Effector memory CD8-positive, alpha-beta T cell (primary cell): ENCODE measurements around the gene TRIM29.

Source experiments
- ATAC-seq: fragments of 150-1000 bp; cut with Tn5 transposase; replicated peaks from 2 replicates; pipeline ENCODE4 v1.10.0; 2021; ENCODE audit warnings: mild to moderate bottlenecking, moderate library complexity
- DNase-seq, 3 experiments: peaks; one replicate each; pipeline ENCODE4 v3.0.0; 2021
- H3K27ac Mint-ChIP-seq, 2 donors: one replicate each; pipeline ENCODE4 v1.8.0; 2022; ENCODE audit warnings: mild to moderate bottlenecking in 2 of 2, mixed read lengths in 2 of 2, moderate library complexity in 2 of 2
- H3K27me3 Mint-ChIP-seq, 2 donors: one replicate each; pipeline ENCODE4 v1.8.0; 2022; ENCODE audit warnings: mixed read lengths in 2 of 2
- H3K36me3 Mint-ChIP-seq: one replicate; pipeline ENCODE4 v1.8.0; 2022; ENCODE audit warnings: mild to moderate bottlenecking, moderate library complexity, mixed read lengths; ENCODE audit not compliant: insufficient read depth
- H3K4me1 Mint-ChIP-seq, 2 donors: one replicate each; pipeline ENCODE4 v1.8.0; 2022; ENCODE audit warnings: low read depth in 2 of 2, mixed read lengths in 2 of 2
- H3K4me3 Mint-ChIP-seq, 2 donors: one replicate each; pipeline ENCODE4 v1.8.0; 2022; ENCODE audit warnings: mild to moderate bottlenecking in 2 of 2, mixed read lengths in 2 of 2, moderate library complexity in 2 of 2
- H3K9me3 Mint-ChIP-seq, 2 donors: one replicate each; pipeline ENCODE4 v1.8.0; 2022; ENCODE audit warnings: mixed read lengths in 2 of 2

TRIM29 gene

DNA sequence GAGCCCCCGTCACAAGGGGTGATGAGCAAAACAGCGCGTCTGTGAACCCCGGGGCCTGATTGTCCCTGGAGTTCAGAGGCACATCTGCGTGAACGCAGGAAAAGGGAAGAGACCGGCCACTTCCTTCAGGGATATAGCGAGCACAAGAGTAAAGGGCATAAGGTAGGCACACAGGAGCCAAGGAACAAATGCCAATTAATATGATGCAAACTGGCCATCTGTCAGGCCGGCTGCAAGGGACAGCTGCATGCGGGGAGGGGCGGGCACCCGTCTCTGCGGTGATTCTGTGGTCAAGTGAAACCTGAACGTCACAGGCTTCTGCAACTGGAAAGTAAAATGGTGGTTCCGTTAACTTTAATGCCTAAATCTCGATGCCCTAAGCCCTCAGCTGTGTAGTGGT lies 64.7 kb downstream of the TRIM29 start:
- no peaks in the 10 kb centered on the region for H3K9me3 Mint-ChIP-seq
- no peak overlapping the region for H3K4me3 Mint-ChIP-seq
- H3K27ac Mint-ChIP-seq, result no peak overlapping the region
- peaks cover 35 to 36% of the 10 kb centered on the region in 2 donors for H3K27me3 Mint-ChIP-seq
- H3K36me3 Mint-ChIP-seq, result no peaks in the 10 kb centered on the region
- DNase-seq, result no peak
- peaks cover 0 to 1% of the 10 kb centered on the region in 2 donors for H3K4me1 Mint-ChIP-seq
- ATAC-seq, result no peak

GRCh38 chr11:120068114-120068573 lies 69.8 kb downstream of the TRIM29 start:
- no peak overlapping the region for H3K4me3 Mint-ChIP-seq
- no peak overlapping the region for H3K27ac Mint-ChIP-seq
- DNase-seq, result no peak
- no peaks in the 10 kb centered on the region for H3K36me3 Mint-ChIP-seq
- ATAC-seq, result no peak
- no peaks in the 10 kb centered on the region for H3K9me3 Mint-ChIP-seq
- H3K27me3 Mint-ChIP-seq, result peaks cover 40 to 73% of the 10 kb centered on the region in 2 donors
- H3K4me1 Mint-ChIP-seq, result no peaks in the 10 kb centered on the region

DNA sequence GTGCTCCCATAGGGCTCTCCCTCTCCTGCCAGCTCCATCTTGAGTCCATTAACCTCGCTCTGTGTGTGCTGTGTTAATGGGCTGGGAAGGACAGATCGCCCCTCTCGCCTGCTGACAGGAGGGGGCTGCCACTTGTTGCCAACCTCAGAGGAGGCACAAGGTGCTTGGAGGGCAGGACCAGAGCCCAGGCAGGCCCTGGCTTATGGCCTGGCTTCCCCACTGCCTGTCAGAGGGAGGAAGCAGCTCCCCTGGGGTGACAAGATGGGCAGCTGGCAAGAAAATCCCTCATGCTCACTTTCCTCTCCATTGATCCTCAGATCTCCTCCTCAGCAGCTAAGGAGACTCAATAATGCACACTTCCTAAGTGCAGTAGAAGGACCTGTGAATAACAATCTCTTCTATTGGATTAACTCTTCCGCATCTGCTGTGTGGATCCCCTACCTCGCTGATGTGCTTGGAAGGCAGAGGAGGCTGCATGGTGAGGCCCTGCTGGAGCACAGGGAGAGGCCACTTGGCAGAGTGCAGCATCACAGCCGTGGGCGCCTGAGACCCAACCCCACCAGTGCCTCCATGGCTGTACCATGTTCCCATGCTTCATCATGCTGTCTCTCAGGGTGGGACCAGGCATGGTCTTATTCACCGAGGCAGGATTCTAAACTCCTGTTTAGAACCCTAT lies 70.3 kb downstream of the TRIM29 start:
- H3K9me3 Mint-ChIP-seq, result no peaks in the 10 kb centered on the region
- H3K27ac Mint-ChIP-seq, result no peak overlapping the region
- ATAC-seq (no peak), DNase-seq (no peak)
- H3K36me3 Mint-ChIP-seq, result no peaks in the 10 kb centered on the region
- peaks cover 40 to 76% of the 10 kb centered on the region in 2 donors for H3K27me3 Mint-ChIP-seq
- H3K4me3 Mint-ChIP-seq, result no peak overlapping the region
- no peaks in the 10 kb centered on the region for H3K4me1 Mint-ChIP-seq

DNA sequence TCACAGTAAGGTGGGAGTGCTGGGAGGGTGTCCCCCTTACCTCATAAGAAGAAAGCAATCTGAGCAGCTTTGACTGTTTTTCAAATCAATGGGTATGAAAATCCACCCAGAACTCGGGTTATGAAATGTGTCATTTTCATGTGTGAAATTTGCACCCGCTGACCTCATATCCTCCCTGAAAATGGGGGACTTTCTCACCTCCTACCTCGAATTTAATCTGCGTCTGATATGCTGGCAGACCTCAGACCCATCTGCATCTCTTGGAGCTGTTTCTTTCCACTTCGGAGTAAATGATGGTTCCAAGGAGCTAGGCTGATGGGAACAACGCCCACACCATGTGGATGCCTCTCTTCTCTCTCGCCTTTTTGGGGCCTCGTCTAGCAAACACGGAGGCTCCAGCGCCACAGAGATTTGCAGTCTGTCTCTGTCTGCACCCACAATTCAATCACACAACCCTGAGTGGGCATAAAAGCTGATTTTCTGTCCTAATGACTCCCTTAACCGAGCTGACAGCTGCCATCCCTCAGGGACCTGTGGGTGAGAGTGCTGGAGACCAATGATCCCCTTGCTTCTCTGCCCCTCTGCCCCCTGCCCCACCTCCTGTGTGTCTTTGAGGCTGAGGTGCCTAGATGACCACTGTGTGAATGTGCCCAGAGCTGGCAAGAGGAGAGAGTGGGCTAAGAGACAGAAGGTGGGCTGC lies 71.0 kb downstream of the TRIM29 start:
- Mint-ChIP-seq H3K4me3 (no peak overlapping the region), H3K4me1 (no peaks in the 10 kb centered on the region), H3K27me3 (peaks cover 43 to 75% of the 10 kb centered on the region in 2 donors), H3K9me3 (no peaks in the 10 kb centered on the region), H3K36me3 (no peaks in the 10 kb centered on the region), H3K27ac (no peak overlapping the region)
- ATAC-seq (no peak), DNase-seq (no peak)

DNA sequence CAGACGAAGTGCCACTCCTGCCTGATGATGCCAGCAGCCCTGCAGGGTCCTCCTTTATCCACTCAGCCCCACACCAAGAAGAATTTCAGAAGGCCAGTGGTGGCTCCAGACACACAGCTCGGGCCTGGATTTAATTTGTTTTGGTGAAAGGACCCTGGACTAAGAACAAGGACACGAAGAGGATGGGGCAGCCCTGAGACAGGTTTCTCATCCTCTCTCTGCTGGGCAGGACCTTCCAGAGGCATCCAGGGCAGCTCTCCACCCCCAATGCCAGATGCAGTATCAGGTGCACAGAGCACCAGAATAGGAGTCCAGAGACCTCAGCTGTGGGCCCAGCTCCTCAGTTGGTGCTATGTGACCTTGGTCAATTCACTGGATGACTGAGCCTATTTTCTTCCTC lies 72.0 kb downstream of the TRIM29 start:
- Mint-ChIP-seq H3K9me3 (no peaks in the 10 kb centered on the region), H3K36me3 (no peaks in the 10 kb centered on the region)
- no peak for ATAC-seq

GRCh38 chr11:120065176-120065575 lies 72.7 kb downstream of the TRIM29 start:
- no peaks in the 10 kb centered on the region for H3K4me1 Mint-ChIP-seq
- no peaks in the 10 kb centered on the region for H3K9me3 Mint-ChIP-seq
- H3K27ac Mint-ChIP-seq, result no peak overlapping the region
- H3K4me3 Mint-ChIP-seq, result no peak overlapping the region
- DNase-seq (no peak), ATAC-seq (no peak)
- H3K36me3 Mint-ChIP-seq, result no peaks in the 10 kb centered on the region
- peaks cover 50 to 89% of the 10 kb centered on the region in 2 donors for H3K27me3 Mint-ChIP-seq

More for the DNA sequence above, 72.0 kb downstream of the TRIM29 start:
- no peak for DNase-seq
- Mint-ChIP-seq H3K27me3 (peaks cover 50 to 85% of the 10 kb centered on the region in 2 donors), H3K4me3 (no peak overlapping the region), H3K4me1 (no peaks in the 10 kb centered on the region), H3K27ac (no peak overlapping the region)

DNA sequence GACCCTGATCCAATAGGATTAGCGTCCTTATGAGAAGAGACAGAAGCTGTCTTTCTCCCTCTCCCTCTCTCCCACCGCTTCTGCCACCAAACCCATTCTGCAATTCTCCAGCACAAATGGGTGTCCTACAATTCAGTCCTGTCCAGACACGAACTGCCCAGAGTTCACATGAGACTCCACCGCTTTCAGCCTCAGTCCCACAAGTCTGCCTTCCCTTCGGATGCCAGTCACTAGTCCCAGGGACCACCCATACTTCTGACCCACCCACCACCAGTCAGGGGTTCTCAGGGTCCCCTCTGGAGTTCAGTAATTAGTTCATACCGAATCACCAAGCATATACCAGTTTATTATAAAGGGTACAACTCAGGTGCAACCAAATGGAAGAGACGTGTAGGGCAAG lies 73.6 kb downstream of the TRIM29 start:
- no peak for ATAC-seq
- H3K4me3 Mint-ChIP-seq, result no peak overlapping the region
- H3K4me1 Mint-ChIP-seq, result no peaks in the 10 kb centered on the region
- no peak for DNase-seq
- H3K9me3 Mint-ChIP-seq, result no peaks in the 10 kb centered on the region
- peaks cover 50 to 88% of the 10 kb centered on the region in 2 donors for H3K27me3 Mint-ChIP-seq
- H3K36me3 Mint-ChIP-seq, result no peaks in the 10 kb centered on the region
- no peak overlapping the region for H3K27ac Mint-ChIP-seq

GRCh38 chr11:120063686-120064340 lies 74.1 kb downstream of the TRIM29 start:
- no peaks in the 10 kb centered on the region for H3K36me3 Mint-ChIP-seq
- no peaks in the 10 kb centered on the region for H3K9me3 Mint-ChIP-seq
- no peaks in the 10 kb centered on the region for H3K4me1 Mint-ChIP-seq
- peaks cover 49 to 85% of the 10 kb centered on the region in 2 donors for H3K27me3 Mint-ChIP-seq
- DNase-seq (no peak), ATAC-seq (no peak)
- H3K4me3 Mint-ChIP-seq, result no peak overlapping the region
- no peak overlapping the region for H3K27ac Mint-ChIP-seq

- Mint-ChIP-seq H3K27me3 (peaks cover 44 to 85% of the 10 kb centered on the region in 2 donors), H3K4me3 (no peak overlapping the region), H3K9me3 (no peaks in the 10 kb centered on the region), H3K36me3 (no peaks in the 10 kb centered on the region), H3K4me1 (no peaks in the 10 kb centered on the region), H3K27ac (no peak overlapping the region)
- no peak for DNase-seq
- ATAC-seq, result no peak
Observed at GRCh38 chr11:120062561-120062930, 75.4 kb downstream of the TRIM29 start.

- DNase-seq (no peak), ATAC-seq (no peak)
- Mint-ChIP-seq H3K9me3 (no peaks in the 10 kb centered on the region), H3K36me3 (no peaks in the 10 kb centered on the region), H3K4me3 (no peak overlapping the region), H3K4me1 (no peaks in the 10 kb centered on the region), H3K27ac (no peak overlapping the region), H3K27me3 (peaks cover 44 to 85% of the 10 kb centered on the region in 2 donors)
Observed at GRCh38 chr11:120061761-120062560, 76.0 kb downstream of the TRIM29 start.
